ENCODE results near the gene BOC.

DNA sequence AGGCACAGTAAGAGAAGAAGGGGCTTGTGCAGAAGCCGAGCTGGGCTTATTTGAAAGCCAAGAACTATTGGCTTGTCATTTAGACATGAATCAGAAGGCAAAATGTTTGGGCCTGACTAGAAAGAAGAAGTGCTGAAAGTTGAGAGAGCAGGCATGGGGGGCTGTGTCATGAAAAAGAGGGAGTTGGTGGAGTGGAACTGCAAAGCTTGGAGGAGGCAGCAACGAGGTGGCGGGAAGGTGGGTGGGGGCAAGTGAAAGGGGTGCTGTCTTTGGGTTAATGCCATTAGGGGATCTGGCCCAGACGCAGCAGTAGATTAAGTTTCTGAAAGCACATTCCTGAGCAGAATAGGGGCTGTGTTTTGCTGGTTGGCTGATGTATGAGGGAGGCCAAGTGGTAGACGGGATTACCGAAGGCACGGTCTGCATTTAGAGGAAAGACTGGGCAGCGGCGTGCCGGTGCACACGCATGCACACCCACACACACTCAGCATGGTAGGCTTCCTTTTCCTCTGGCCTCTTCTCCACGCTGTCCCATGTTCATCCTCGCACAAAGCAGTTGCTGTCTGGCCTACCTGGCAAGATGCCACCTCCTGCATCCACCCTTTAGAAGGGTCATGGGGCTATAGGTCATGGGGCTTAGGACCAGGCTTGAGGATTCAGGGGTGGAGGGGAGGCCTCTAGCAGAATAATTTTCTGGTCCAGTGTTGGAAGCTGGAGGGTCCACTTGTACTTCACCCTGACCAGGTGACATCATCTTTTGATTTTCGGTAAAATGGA is 43.0 kb downstream of the BOC start:
- TF ChIP-seq, protein P1, sequence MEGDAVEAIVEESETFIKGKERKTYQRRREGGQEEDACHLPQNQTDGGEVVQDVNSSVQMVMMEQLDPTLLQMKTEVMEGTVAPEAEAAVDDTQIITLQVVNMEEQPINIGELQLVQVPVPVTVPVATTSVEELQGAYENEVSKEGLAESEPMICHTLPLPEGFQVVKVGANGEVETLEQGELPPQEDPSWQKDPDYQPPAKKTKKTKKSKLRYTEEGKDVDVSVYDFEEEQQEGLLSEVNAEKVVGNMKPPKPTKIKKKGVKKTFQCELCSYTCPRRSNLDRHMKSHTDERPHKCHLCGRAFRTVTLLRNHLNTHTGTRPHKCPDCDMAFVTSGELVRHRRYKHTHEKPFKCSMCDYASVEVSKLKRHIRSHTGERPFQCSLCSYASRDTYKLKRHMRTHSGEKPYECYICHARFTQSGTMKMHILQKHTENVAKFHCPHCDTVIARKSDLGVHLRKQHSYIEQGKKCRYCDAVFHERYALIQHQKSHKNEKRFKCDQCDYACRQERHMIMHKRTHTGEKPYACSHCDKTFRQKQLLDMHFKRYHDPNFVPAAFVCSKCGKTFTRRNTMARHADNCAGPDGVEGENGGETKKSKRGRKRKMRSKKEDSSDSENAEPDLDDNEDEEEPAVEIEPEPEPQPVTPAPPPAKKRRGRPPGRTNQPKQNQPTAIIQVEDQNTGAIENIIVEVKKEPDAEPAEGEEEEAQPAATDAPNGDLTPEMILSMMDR (IDR thresholded peaks at IDR 0.05; ENCODE audit: insufficient read depth, low read depth, low read length): no peak
- TF ChIP-seq EZH2 (IDR thresholded peaks at IDR 0.05; ENCODE audit: insufficient read depth, low read length): no peak
